Activated CD8-positive, alpha-beta memory T cell treated with anti-CD3 and anti-CD28 coated beads, Interleukin-2, amount 50 U/mL, for 48 hours (primary cell): ENCODE data around the gene KCNE2.

Source experiments
- DNase-seq: peaks from one replicate; pipeline ENCODE4 v3.0.0-alpha.2; 2020

KCNE2 gene, protein sequence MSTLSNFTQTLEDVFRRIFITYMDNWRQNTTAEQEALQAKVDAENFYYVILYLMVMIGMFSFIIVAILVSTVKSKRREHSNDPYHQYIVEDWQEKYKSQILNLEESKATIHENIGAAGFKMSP

DNA sequence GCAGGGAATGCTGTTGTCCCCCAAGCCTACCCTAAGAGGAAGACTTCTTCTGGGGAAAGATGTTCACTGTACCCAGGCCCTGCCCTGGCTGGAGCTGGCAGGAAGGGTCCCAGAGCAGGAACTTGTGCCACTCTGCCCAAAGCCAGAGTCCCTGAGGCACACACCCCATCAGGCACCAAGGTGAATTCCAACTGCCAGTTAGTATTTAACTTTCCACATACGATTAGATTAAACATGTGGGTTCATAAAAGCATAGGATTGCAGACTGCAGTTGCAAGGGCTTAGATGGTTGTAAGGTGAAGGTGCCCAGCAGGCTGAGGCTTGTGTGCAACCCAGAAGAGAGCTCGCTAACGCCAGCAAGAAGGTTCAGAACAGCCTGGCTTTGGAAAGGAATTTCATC is at the start of gene KCNE2:
KCNE2 (plus strand) TSS at position 274 of the 400 bp plus-strand sequence. CDS start 6,473 bp downstream, outside the sequence.
- DNase-seq, result peak; percentile 33

DNA sequence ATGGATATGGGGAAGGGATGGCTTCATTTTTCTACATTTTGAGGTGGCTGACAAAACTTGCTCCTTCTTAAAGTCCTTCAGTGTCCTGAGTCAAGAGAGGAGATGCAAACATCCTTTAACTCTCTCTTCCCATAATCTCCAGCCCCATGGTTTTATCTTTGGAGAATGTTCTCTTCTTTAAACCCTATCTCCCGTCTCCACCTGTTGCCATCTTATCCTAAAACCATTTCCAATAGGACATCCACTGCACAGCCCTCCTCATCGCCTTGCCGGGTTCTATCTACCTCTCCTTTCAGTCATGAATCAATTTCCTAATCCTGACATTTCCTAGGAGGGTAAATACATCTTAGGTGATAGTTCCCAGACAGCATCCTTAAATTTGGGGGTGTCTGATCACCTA is 44.2 kb upstream of the KCNE2 start:
- DNase-seq, result no peak

DNA sequence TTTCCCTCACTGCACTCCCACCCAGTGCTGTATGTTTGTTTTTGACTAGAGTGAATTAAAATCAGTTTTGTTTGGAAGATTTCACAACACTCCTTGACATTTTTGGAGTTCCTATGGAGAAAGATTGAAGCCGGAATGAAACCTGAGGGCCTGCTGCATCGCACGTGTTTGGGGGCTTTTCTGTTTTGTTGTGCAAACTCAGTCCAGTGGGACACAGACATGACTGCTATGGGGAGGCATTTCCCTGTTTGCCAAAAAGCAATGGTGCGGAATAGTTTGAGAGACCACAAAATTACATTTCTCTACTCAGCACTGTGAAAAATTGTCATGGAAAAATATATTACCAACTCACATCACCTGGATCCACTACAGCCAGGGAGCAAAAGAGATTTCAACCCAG is 43.8 kb upstream of the KCNE2 start:
- DNase-seq, result no peak

DNA sequence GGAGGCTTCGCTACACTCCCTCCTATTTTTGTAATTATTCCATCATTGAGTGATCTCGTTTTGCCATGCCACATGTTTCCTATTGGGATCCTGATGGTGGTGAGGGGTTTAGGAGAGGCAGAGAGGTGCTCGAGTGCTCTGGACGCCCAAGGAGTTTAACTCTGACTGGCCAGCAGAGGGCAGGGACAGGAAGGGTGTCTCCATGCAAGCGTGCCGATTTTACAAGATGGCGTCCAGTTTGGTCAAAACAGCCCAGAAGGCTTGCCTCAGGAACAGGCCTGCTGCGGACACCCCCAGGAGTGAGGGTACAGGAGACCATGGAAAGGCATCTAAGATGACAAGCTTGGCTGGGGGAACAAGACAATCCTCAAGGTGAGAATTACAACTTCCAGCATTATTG is 33.8 kb upstream of the KCNE2 start:
- DNase-seq, result no peak

DNA sequence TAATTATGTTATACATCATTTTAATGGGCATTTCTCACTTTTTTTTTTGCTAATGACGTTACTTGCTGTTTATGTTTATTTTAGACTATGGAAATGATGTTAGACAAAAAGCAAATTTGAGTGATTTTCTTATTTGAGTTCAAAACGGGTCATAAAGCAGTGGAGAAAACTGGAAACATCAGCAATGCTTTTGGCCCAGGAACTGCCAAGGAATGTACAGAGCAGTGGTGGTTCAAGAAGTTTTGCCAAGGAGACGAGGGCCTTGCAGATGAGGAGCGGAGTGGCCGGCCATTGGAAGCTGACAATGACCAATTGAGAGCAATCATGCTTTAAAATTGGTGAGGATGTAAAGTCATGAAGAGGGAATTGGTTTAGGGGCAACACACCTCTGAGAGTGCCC is 32.1 kb upstream of the KCNE2 start:
- DNase-seq, result no peak

DNA sequence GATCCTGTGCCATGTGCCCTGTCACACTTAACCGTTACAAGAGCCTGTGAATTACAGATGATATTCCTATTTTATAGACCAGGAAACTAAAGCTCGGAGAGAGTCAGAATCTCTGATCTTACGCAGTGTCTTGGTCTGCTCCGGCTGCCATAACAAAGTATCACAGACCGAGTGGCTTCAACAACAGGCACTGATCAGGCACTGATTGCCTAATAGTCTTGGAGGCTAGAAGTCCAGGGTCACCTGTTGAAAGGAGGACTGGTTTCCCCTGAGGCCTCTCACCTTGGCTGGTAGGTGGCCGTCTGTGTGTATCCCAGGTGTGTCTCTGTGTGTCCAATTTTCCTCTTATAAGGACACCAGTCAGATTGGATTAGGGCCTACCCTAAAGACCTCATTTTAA is 31.5 kb upstream of the KCNE2 start:
- DNase-seq, result no peak

DNA sequence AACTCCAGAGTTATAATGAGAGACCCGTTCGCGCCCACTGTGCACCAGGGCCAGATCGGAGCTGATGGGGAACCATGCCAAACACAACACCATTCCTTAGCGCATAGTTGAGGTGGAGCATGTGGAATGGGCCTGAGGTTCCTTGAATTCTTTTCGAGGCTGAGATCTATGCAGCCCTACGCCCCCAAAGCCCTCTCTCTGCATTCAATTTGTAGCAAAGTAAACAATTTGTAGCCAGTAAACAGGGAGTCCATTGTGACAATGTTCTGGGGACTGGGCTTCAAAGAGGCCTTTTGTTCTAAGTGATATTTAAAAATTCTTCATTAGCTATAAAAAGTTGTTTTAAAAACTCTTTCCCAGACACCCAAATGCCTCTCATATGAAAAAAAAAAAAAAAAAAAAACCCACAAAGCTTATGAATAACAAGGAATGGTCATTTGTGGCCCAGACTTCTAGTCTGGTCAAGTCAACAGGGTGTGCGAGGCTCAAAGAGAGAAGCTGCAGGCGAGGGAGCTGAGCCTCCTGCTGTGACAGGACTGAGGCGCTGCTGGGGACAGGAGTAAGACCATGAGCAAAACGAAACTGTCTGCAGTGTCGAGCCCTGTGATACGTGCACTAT is 30.6 kb upstream of the KCNE2 start:
- no peak for DNase-seq

DNA sequence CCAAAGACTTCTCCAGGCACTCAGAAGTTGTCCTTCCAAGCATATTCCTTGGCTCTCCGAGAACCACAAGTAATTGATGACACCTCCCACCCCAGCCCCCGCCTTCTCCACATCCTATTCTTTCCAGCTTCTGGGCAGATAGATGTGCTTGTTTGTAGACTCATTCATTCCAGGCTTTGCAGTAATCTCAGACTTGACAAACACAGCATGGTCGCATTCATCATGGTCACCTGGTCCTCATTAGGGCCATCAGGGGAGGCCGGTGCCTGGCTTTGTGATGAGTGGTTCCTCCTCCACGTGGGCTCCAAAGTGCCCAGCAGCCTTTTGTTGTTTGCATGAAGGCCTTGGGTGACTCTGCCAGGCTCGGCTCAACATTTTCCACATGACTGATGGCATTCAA is 28.5 kb upstream of the KCNE2 start:
- DNase-seq, result no peak

DNA sequence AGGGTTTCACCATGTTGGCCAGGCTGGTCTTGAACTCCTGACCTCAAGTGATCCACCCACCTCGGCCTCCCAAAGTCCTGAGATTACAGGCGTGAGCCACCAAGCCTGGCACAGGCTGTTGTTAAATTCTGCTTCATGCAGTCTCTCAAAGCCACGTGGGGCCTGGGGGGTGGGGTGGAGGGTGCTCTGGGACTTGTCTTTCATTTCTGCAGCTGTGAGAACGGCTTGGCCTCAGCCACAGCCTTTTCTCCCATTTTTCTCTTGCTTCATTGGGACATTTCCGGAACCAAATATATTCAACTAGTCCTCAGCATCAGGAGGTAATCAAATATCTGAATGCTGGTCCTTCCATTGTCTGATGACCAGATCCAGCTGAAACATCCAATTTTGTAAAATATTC is 27.6 kb upstream of the KCNE2 start:
- DNase-seq, result no peak

DNA sequence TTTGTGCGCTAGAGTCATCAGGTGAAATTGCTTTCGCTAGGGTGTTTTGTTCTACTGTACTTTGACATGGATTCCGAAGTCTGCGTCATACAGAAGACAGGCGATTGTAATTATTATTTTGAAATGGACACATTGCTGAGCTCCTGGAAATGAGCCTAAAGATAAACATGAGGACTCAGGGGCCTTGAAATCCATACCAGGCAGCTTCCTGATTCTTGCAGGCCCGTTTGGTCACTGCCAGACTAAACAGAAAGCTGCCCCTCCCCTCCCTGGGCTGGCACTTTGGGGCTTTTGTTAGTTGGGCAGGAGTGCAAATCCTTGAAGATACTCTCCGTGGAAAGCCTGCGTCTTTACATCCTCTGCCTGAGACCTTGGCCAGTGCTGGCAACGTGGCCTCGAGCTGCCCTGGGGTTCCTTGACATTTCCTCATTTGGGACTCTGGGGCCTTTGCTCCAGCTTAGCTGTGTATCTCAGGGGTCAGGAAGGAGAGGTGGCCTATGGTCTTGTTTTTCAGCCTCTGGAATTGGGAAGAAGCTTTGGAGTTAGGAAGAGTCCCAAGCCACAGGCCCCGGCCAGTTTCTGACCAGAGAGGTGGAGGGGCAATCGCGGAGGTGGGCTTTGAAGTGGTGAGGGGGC is 26.9 kb upstream of the KCNE2 start:
- no peak for DNase-seq

DNA sequence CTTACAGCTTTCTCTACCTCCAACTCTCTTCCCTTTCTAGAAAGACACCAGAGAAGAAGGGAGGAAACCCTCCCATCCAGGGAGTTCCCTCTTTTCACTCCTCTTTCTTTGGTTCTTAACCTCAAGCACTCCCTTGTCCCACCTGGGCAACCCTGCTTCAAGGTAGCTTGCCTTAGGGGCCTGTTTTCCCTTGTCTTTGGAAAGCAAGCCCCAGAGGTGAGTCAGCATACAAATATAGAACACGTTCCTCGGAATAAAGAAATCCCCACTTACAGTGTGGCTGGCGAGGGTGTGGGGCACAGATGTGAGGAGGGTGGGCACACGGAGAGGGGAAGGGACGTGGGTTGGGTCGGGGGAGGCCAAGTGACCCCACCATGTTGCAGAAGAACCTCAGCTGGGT is 26.1 kb upstream of the KCNE2 start:
- no peak for DNase-seq

DNA sequence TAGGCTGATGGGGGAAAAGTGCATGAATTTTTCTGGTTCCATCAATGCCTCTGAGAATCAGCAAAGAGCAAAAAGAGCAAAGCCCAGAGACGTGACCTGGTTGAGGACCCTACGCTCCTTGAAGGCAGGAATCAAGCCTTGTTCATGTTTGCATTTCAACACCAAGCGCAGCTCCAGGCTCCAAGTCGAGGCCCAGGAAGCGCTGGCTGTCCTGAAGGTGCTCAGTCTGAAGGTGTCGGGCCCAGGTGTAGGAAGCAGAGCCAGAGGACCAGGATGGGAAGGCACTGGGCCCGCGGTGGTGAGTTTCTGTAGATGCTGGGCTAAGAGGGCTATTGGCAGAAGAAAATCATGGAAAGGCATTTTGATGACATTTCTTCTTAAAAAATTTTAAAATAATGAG is 25.6 kb upstream of the KCNE2 start:
- no peak for DNase-seq

DNA sequence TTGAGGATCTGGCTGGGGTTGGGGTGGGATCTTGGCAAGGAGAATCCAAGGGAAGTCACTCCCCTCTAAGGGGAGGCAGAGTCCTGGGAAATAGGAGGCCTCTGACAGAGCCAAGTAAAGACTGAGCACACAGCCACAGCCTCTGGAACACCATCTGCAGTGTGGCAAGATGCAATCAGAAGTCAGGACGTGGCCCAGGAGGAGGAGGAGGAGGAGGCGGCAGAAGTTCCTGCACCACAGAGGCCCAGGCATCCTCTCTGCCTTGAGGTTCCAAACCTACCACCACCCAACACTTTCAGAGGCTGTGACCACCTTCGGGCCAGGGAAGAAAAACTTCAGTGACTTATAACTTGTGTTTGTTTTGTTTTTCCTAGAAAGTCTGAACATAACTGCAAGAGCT is 23.7 kb upstream of the KCNE2 start:
- no peak for DNase-seq

DNA sequence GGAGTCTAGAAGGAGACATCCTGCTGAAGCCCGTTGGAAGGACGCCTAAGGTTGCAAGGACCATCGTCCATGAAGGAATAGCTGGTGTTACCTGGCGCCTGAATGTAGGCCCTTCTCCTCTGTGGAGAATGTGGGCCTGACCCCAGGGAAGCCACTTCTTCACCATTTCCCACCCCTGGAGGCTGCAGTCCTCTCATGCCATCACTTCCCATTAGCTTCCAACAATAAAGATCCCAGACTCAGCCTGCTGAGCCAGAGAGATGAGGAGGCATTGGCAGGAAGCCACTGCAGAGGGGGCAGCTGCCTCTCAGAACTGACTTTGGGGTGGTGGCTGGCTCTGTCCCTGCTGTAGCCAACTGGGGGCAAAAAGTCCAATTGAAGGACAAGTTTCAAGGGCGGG is 21.3 kb upstream of the KCNE2 start:
- DNase-seq, result no peak

DNA sequence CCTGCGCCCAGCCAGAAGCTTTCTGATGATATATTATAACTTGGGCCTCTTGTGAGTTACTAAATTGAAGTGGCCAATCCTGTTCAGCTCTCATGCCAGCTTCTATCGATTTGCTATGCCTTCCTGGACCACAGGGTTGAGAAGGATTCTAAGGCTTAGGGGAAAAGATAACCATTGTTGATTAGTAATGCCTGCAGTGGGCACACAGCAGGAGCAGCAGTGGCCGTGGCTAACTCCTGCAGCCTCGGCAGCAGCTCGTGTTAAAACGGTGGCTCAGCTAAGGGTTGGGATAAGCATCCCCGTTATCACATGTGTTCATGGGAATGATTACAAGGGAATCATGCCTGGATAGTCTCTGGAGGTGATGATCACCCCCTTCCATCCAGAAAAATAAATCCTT is 20.5 kb upstream of the KCNE2 start:
- no peak for DNase-seq

DNA sequence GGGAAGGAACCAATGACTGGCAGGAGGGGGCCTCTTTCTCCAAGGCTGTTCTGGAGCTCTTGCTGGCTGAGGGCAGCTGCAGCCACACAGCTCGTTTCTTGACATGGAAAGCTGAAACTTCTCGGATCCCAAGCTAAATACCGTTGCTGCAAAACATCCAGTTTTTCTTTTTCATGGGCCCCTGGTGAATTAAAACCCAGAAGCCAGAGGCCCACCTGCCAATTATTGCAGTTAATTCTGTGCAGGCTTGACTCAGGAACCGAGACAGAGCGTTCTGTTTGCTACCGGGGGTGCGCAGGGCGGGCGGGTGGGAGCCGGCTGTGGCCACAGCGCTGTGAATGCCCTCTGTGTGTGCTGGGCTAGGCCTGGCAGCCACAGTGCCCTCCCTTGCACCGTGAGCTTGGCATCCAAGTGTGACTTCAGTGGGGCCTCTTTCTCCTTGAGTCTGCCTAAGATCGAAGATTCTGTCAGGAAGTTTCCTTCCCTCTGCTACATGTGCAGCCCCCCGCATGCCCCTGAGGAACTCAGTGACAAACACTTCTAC is 19.9 kb upstream of the KCNE2 start:
- no peak for DNase-seq

DNA sequence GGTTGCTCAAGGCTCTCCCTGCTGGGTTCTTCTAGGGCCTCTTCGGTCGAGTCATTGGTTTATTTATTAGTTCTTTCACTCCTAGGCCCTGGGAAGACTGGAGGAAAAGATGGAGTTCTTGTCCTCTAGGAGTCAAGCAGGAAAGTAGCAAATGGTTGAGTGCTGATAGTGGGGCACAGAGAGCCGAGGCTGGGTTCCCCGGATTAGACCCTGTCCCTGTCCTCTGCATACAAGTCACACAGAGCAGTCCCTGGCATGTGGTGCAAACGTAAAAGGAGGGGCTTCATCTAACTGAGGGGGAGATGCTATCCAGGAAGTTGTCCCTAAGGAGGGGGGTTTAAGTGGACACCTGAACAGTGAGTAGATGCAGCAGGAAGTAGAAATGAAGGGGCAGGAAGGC is 19.2 kb upstream of the KCNE2 start:
- no peak for DNase-seq

DNA sequence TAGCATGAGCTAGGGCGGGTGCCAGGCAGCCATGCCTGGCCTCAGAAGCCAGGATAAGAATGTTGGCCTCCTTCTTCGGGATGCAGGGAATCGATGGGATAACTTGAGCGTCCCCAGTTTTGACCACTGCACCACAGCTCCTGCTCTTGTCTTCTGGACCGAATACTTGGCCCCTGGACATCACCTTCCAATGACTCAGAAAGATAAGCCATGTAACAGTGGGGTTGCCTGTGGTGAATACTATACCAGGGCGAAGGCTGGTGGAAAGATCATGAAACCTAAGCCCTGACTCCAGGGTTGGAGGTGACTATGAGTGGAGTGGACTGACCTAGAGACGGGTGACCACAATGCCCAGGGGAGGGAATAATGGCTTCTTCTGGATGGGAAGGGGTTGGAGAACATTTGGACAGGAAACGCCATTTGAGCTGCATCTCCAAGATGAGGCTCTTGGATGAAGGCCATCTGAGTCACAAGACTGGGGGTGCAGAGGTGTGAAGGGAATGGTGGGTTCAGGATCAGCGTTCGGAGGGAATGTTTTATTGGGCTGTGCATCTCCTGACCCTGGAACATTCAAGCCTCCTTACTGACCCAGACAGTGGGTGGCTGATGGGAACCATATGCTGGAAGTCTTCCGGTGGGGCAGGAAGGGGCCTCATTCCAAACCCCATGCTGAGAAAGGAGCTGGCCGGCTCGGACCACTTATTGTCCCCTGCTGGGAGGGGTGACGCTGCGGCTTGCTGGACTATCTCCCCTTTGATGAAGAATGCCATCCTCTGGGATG is 18.5 kb upstream of the KCNE2 start:
- DNase-seq, result no peak

DNA sequence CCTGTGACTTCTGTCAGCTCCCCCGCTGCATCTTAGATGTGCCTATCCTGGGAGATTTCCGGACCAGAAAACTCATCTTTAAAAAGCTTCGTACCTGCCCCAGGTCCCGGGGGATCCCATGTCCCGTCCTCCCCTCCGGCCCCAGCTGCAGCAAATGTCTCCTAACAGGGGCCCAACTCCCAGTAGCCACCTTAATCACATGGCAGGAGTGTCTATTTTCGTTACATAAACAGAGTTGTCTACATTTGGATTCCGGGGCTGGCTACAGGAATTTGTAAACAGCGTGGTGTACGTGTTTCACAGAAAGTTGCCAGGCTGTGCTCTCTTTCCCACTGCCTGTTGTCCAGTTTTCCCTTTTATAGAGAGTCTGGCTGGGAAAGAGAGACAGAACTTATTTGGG is 17.9 kb upstream of the KCNE2 start:
- DNase-seq, result no peak

DNA sequence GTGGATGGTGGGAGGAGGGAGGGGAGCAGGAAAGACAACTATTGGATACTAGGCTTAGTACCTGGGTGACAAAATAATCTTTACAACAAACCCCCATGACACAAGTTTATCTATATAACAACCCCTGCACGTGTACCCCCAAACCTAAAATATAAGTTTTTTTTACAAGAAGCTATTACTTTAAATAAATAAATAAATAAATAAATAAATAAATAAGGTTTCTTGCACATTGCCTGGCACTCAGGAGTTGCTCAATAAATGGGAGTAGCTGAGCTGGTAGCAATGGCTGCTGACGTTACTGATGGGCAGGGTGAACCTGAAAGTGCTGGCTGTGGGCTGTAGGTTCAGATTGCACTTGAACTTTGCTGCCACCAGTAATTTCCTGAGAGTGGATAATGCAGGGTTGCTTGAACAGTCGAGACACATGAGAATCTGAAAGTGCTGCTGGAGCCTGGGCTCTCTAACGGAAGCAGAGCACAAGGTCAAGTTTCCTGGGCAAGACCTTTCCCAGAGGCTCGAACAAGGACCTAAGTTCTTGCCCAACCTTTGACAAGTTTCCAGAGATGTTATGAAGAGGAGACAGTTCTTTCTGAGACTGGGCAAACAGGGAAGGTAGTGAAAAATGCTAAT is 14.8 kb upstream of the KCNE2 start:
- no peak for DNase-seq

DNA sequence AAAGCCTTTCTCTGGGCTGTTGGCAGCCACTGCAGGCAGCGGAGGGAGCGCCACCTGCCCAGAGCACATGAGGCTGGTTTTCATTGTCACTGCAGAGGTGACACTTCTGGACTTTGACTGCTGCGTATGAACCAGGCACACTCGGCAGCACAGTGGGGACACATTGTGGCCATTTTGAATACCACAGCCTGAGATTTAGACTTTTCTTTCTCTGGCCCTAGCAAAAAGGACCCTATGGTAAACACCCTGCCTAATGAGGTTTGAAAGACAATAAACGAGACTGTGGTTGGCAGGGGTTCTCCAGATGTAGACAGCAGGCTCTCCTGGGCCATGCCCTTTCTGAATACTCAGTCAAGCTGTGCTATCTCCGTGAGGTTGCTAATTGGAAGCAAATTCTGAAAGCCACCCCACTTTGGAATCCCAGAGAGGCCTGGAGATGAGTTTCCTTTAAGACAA is 12.0 kb upstream of the KCNE2 start:
- peak; percentile 55 for DNase-seq

DNA sequence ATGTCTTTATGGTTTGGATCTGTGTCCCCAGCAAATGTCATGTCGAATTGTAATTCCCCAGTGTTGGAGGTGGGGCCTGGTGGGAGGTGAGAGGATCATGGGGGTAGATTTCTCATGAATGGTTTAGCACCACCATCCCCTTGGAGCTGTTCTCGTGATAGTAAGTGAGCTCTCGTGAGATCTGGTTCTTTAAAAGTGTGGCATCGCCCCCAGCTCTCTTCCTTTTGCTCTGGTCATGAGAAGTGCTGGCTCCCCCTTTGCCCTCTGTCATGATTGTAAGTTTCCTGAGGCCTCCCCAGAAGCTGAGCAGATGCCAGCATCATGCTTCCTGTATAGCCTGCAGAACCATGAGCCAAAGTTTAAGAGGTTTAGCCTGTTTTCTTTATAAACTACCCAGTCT is 11.2 kb upstream of the KCNE2 start:
- DNase-seq, result no peak

DNA sequence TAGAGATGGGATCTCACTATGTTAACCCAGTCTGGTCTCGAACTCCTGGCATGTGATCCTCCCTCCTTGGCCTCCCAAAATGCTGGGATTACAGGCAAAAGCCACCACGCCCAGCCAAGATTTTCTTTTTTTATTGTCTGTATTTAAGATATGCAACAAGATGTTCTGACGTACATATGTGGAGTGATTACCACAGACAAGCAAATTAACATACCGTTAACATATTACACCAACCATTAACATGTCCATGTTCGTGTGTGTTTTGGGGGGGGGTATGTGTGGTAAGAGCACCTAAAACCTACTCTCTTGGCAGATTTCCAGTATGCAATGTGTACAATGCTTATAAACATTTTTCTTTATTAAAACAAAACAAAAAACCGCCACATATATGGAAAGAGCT is 10.6 kb upstream of the KCNE2 start:
- no peak for DNase-seq
